ENCODE data around the gene PPIG.
"Not testable (repeated sequence)": the region's sequence is repeated elsewhere in the genome, so short reads cannot be mapped to it uniquely, and the experiment has no call there.

PPIG gene

GRCh38 chr2:169584005-169584877, at the start of gene PPIG:
TSS of gene PPIG (plus strand) at chr2:169584351. CDS start at chr2:169604042, 19,691 bp downstream.
- DNase-seq: peak; percentile 62

GRCh38 chr2:169539460-169539859, 44.7 kb upstream of the PPIG start:
- DNase-seq: not testable (repeated sequence)

DNA sequence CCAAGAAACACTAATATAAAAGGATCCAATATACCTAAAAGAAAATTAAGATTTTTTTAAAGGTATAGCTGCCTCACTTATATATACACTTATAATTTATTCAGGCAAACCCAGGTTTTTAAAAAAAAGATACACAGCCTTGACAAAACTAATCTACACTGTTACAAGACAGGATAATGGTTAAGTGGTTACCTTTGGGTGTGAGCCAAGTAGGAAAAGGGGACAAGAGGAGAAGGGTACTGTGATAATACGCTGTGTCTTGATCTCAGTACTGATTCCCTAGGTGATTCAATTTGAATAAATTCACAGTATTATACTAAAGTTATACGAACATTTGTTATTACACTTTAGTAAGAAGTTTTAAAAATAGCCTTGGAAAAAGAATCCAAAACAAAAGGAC, 44.0 kb upstream of the PPIG start:
- no peak for DNase-seq

GRCh38 chr2:169542433-169542832, 41.7 kb upstream of the PPIG start:
- DNase-seq: no peak

DNA sequence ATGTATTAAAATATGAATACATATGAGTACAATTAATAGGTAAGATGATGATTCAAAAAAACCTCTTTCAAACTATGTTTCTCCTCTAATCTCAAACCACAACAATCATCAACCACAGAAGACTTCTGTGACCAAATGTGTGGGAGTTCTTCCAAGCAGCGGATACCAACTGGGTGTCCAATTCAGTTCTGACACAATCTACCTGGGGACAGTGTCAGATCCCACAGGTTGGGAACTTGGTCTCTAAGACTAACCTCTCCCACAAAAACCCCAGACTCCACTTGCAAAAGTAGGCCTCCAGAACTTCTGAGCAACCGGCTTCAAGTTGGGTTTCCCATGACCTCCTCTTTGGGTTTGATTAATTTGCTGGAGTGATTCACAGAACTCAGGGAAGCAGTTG, 37.4 kb upstream of the PPIG start:
- no peak for DNase-seq

DNA sequence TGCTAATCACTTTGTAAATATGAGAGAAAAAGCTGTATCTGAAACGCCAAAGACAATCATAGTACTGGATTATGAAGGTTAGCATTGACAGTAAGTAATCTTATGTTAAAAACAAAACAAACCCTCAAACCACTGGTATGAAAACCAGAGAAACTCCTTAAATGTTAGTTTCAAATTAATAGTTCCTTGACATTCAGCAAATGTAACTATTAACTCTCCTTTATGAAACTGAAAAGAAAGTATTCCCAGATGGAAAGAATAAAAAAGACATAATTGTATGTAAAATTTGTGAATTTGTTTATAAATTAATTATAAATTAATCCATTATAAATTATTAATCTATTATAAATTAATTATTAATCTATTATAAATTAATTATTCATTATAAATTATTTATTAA, 22.8 kb upstream of the PPIG start:
- DNase-seq: no peak

- DNase-seq: not testable (repeated sequence)
Observed at GRCh38 chr2:169562084-169562483, 22.1 kb upstream of the PPIG start.

DNA sequence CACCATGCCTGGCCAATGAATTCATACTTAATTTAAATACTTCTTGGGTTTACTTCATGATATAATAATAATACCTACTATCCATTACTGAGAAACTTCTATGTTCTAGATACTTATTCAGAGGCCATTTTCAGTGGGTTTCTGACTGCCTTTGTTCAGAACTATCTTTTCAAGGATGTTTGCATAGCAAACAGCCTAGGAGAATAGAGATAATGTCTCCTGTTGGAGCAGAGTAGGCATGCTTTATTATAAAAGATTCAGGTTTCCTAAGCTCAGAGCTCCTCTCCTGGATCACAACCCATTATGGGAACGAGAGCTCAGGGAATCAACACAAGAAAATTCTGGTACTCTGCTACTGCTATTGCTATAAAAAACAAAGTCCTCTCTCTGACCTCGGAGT, 21.6 kb upstream of the PPIG start:
- DNase-seq: no peak

DNA sequence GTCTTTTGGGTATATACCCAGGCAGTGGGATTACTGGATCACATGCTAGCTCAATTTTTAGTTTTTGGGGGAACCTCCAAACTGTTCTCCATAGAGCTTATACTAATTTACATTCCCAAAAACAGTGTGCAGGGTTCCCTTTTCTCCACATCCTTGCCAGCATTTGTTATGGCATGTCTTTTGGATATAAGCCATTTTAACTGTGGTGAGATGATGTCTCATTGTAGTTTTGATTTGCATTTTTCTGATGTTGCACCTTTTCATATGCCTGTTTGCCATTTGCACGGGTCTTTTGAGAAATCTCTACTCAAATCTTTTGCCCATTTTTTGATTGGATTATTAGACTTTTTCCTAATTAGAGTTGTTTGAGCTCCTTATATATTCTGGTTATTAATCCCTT, 18.5 kb upstream of the PPIG start:
- DNase-seq: no peak

GRCh38 chr2:169569948-169570347, 14.2 kb upstream of the PPIG start:
- no peak for DNase-seq

GRCh38 chr2:169570752-169571151, 13.4 kb upstream of the PPIG start:
- DNase-seq: not testable (repeated sequence)

- DNase-seq: no peak
Observed at GRCh38 chr2:169571571-169571970, 12.6 kb upstream of the PPIG start.

- DNase-seq: no peak
Observed at GRCh38 chr2:169572189-169572588, 12.0 kb upstream of the PPIG start.

DNA sequence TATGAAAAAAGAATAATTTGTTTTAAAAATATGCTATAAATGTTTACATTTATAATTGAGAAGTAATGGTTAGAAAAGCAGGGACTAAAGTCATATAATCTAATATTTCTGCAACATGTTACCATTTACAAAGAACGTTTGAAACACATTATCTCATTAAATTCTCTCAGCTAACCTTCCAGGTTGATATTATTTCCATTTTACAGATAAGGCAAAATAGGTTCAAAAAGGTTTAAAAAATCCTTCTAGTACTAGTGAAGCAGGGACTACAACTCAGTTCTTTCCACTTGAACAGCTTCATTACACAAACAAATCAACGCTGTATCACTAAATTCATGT, 11.4 kb upstream of the PPIG start:
- no peak for DNase-seq

DNA sequence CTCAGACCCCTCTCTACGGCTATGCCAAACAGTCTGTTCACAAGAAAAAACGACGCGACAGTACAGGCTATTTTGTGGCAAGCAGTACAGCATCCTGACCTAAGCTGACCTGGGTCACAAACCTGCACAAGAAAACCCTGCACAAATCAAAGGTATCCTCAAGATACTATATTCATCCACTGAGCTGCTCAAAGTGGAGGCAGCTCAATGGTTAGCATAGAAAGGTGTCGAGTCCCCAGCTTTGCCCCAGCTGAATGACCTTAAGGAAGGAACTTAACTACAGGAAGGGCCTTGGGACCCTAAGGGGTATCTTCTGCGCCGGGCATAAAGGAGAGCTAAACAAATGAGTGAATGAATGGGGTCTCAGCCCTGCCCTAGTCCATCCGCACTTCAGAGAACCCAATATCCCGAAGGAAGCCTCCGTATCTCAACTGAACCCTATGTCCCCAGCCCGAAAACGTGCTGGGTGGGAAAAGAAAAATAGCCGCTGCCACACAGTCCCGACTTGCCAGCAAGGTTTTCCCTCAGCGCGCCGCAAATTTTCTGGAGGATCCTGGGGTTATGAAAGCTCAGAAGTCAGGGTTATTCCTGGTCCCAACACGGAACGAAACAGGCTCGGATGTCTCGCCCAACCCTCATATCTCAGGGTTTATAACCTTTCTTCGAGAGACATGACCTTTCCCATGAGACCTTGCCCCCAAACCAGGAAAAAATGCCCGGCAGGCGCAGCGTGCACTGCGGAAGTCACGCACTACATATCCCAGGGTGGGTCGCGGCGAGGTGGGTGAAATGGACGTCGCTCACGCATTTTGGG, 10.8 kb upstream of the PPIG start, which contains the start of gene FASTKD1:
Gene FASTKD1 (minus strand): TSS at position 706 of the 814 bp plus-strand sequence. CDS start 1,836 bp downstream, outside the sequence.
- DNase-seq: peak; percentile 66

DNA sequence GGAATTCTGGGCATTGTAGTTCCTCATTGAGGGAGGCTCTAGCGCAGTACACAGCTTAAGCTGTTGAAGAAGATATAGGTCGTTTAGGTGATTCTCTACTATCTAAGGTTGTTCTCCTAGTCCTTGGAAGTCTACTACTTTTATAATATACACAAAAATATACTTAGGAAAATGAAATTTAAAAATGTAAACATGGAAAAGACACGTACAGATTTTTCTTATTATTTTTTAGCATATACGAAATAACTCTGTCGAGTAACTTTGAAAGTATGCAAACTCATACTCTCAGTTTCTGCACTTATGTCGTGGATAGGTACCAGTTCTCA, 10.2 kb upstream of the PPIG start:
- DNase-seq: no peak

DNA sequence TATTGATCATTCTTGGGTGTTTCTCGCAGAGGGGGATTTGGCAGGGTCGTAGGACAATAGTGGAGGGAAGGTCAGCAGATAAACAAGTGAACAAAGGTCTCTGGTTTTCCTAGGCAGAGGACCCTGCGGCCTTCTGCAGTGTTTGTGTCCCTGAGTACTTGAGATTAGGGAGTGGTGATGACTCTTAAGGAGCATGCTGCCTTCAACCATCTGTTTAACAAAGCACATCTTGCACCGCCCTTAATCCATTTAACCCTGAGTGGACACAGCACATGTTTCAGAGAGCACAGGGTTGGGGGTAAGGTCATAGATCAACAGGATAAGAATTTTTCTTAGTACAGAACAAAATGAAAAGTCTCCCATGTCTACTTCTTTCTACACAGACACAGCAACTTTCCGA, 9.6 kb upstream of the PPIG start:
- DNase-seq: not testable (repeated sequence)

GRCh38 chr2:169575264-169575663, 8.9 kb upstream of the PPIG start:
- not testable (repeated sequence) for DNase-seq

DNA sequence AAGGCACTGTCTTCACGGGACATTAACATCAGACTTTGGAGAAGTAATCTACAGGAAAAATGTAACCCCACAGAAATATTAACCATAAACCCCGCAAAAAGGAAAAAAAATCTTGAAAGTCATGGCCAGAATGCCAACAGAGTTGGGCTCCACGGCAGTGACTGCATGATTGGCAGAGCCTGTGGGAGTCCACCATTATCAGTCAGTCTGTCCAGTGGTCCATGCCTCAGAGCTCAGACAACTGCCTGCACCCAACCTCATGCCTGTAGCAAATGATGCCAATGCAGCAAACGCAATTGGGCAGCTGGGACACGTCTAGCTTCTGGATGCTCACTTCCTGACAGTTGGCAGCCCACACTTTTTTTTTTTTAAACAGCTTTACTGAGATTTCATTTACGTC, 5.1 kb upstream of the PPIG start:
- no peak for DNase-seq

DNA sequence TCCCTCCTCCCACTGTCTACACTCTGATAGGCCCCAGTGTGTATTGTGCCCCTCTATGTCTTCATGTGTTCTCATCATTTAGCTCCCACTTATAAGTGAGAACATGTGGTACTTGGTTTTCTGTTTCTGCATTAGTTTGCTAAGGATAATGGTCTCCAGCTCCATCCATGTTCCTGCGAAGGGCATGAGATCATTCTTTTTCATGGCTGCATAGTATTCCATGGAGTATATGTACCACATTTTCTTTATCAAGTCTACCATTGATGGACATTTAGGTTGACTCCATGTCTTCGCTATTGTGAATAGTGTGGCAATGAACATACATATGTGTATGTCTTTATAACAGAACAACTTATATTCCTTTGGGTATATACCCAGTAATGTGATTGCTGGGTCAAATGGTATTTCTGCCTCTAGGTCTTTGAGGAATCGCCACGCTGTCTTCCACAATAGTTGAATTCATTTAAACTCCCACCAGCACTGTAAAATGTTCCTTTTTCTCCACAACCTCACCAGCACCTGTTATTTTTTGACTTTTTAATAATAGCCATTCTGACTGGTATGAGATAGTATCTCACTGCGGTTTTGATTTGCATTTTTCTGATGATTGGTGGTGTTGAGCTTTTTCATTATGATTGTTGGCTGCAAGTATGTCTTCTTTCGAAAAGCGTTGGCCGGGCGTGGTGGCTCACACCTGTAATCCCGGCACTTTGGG, 1.4 kb upstream of the PPIG start:
- not testable (repeated sequence) for DNase-seq

DNA sequence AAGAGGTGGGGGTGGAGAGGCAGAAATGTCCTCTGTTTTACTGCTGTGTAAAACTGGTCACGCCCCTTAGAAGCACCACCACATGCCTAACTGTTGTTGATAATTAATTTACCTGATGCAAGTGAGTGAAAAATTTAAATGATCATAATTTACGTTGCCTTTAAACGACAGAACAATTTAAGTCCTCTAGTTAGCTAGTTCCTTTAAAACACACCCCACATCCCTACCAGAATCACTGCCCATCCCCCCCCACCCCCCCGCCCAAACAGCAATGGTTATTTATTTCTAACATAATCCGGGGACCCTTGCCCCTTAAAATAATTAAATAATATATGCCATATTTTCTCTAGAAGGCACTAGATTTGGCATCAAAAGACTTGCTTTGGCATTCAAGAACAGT, 633 bp upstream of the PPIG start:
- no peak for DNase-seq

DNA sequence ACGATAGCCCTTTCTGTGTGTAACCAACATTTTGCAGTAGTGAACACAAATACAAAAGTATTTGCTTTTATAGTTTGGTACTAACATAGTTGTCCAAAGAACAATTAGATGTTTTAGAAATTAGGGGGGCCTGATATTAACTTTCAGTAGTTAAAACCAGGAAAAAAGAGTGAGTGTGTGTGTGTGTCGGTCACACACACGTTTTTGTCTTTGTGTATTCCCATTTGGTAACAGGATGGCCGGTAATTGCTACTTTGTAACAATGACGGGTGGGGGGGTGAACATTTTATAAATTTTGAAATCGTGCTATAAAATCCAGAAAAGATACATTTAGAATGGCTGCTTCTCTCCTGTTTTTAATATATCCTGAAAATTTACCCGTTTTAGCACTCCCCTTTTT, 1.5 kb downstream of the PPIG start:
- no peak for DNase-seq

GRCh38 chr2:169590804-169591203, 6.7 kb downstream of the PPIG start:
- DNase-seq: no peak
